Stimulated activated CD4-positive, alpha-beta T cell treated with anti-CD3 and anti-CD28 coated beads, Interleukin-12 subunit alpha, Interleukin-12 subunit beta, amount 100 ng/mL, for 4 hours (primary cell): ENCODE data around the gene CD55.

Experiments used
- DNase-seq: peaks from one replicate; pipeline ENCODE4 v3.0.0-alpha.2; 2020

Gene CD55

GRCh38 chr1:207364614-207365013, 43.1 kb downstream of the CD55 start:
- no peak for DNase-seq

- no peak for DNase-seq
Observed at GRCh38 chr1:207365063-207365462, 43.6 kb downstream of the CD55 start.

- DNase-seq: no peak
Observed at GRCh38 chr1:207366022-207366421, 44.5 kb downstream of the CD55 start.

GRCh38 chr1:207388721-207389120, 67.2 kb downstream of the CD55 start:
- no peak for DNase-seq

GRCh38 chr1:207389728-207390464, 68.4 kb downstream of the CD55 start:
- DNase-seq: no peak

GRCh38 chr1:207393610-207394009, 72.1 kb downstream of the CD55 start:
- DNase-seq: no peak

DNA sequence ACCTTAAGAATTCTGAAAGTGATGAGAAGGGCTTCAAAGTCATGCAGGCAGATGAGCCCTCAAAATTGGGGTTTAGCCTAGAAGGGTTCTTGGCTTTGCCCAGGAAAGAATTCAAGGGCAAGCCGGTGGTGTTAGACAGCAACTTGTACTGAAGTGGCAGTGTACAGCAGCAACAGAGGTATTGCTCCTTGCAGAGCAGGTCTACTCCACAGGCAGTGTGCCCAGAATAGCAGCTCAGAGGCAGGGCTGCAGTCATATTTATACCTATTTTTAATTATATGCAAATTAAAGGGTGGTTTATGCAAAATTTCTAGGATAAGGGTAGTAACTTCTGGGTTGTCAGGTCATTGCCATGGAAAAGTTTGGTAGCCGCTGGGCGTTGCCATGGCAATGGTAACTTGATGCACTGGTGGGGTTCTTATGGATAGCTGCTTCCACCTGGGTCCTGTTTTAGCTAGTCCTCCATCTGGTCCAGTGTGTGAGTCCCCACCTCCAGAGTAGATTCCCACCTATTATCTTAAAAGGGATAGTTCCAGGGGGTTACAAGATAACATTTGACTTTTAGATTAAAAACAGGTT, 74.8 kb downstream of the CD55 start:
- no peak for DNase-seq

DNA sequence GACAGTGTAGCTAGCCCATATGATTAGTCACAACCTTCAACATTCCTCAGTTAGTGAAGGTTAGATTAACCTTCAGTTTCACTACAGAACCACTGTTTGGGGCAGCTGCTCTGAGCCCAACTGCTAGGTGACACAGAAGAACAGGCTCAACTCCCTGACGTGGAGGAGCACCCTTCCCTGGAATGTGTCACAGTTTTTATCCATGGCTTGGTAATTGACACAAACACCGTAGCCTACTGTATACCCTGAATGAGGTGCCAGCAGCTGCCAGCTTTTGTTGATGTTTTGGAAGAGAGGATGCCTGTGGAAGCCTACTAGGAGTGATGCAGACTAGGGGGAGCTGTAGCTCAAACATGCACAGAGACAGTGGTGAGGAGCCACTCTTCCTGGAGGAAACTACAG, 76.0 kb downstream of the CD55 start:
- DNase-seq: no peak

DNA sequence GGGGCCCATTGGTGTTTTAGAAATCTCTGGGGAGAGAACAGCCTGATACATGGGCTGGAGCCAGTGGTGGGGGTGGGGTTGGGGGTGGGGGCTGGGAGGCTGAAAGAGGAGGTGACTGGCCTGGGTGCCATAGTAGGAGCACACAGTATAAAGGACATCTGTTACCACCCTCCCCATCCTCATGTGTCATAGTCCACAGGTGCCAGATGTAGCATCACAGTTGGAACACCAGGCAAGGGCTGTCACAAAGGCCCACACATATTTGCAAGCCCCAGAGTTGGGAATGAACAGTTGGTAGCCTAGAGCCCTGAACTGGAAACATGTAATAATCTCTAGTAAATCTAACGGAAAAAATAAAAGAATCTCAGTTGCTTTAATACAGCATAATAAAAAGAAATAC, 77.5 kb downstream of the CD55 start:
- DNase-seq: no peak

- DNase-seq: no peak
Observed at GRCh38 chr1:207401578-207401977, 80.1 kb downstream of the CD55 start.

DNA sequence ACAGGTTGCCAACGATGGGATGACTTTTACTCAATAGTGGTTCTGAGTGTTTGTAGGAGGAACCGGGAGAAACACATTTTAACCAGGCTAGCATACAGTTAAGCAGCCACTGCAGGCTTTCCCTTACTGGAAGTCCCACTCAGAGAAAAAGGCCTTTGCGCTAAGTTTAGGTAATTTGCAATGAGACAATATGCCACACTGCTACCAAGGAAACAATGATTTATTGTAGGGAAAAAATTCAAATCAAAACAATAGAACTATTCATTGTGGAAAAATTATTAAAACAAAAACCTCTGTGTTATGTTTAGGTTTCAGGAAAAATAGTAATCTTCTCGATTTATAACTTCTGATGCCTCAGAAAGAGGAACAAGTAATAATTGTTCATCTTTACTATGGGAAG, 81.3 kb downstream of the CD55 start:
- no peak for DNase-seq

DNA sequence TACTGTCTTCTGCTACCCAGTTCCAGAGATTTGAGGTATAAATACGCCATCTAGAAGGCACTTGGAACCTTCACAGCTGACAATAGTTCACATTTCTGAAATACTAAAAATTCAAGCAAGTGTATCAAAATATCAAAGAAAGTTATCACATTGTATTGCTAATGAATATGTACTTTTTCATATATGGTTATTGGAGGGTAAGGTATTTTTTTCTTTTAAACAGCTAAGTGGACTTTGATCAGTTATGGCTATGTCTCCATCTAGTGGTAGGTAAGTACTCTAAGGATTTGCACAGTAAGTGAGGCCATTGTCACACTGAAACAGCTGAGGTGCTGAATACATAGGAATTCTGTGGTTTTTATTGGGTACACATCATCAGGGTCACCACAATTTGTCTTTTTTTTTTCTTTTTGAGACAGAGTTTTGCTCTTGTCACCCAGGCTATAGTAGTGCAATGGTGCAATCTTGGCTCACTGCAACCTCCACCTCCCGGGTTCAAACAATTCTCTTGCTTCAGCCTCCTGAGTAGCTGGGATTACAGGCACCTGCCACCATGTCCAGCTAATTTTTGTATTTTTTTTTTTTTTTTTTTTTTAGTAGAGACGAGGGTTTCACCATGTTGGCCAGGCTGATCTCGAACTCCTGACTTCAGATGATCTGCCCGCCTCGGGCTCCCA, 83.5 kb downstream of the CD55 start:
- DNase-seq: no peak

GRCh38 chr1:207405814-207406213, 84.3 kb downstream of the CD55 start:
- no peak for DNase-seq

- no peak for DNase-seq
Observed at GRCh38 chr1:207407655-207408260, 86.3 kb downstream of the CD55 start.
